ENCODE data around the gene TSBP1.
"Not testable (repeated sequence)": the region's sequence is repeated elsewhere in the genome, so short reads cannot be mapped to it uniquely, and the experiment has no call there.

The TSBP1 gene

GRCh38 chr6:32386040-32386439 is 14.3 kb upstream of the TSBP1 start:
- DNase-seq: no peak
- in situ Hi-C loops (cut with MboI; ENCODE audit: low pct_unique_long_range_greater_than_20kb, low sequenced_read_pairs): no loop called here

GRCh38 chr6:32382757-32383420 is 11.2 kb upstream of the TSBP1 start:
- in situ Hi-C loops (cut with MboI; ENCODE audit: low pct_unique_long_range_greater_than_20kb, low sequenced_read_pairs): no loop called here
- no peak for DNase-seq

- DNase-seq: no peak
- in situ Hi-C loops (cut with MboI; ENCODE audit: low pct_unique_long_range_greater_than_20kb, low sequenced_read_pairs): no loop called here
Observed at GRCh38 chr6:32379545-32379944, 7.8 kb upstream of the TSBP1 start.

GRCh38 chr6:32375739-32376529 is 4.2 kb upstream of the TSBP1 start:
- no peak for DNase-seq
- in situ Hi-C loops (cut with MboI; ENCODE audit: low pct_unique_long_range_greater_than_20kb, low sequenced_read_pairs): no loop called here

- in situ Hi-C loops (cut with MboI; ENCODE audit: low pct_unique_long_range_greater_than_20kb, low sequenced_read_pairs): no loop called here
Observed at GRCh38 chr6:32371229-32371628, 474 bp downstream of the TSBP1 start.

GRCh38 chr6:32370505-32370904 is 1.2 kb downstream of the TSBP1 start:
- no peak for DNase-seq
- in situ Hi-C loops (cut with MboI; ENCODE audit: low pct_unique_long_range_greater_than_20kb, low sequenced_read_pairs): no loop called here

More at GRCh38 chr6:32371229-32371628, 474 bp downstream of the TSBP1 start:
- DNase-seq: no peak

- in situ Hi-C loops (cut with MboI; ENCODE audit: low pct_unique_long_range_greater_than_20kb, low sequenced_read_pairs): no loop called here
- DNase-seq: no peak
Observed at GRCh38 chr6:32369660-32370059, 2.0 kb downstream of the TSBP1 start.

- in situ Hi-C loops (cut with MboI; ENCODE audit: low pct_unique_long_range_greater_than_20kb, low sequenced_read_pairs): no loop called here
- DNase-seq: no peak
Observed at GRCh38 chr6:32367644-32368043, 4.1 kb downstream of the TSBP1 start.

GRCh38 chr6:32359225-32359624 is 12.5 kb downstream of the TSBP1 start:
- DNase-seq; in situ Hi-C loops (cut with MboI; ENCODE audit: low pct_unique_long_range_greater_than_20kb, low sequenced_read_pairs): not testable (repeated sequence)

GRCh38 chr6:32358548-32358947 is 13.2 kb downstream of the TSBP1 start:
- in situ Hi-C loops (cut with MboI; ENCODE audit: low pct_unique_long_range_greater_than_20kb, low sequenced_read_pairs): not testable (repeated sequence)

GRCh38 chr6:32355018-32355417 is 16.7 kb downstream of the TSBP1 start:
- in situ Hi-C loops (cut with MboI; ENCODE audit: low pct_unique_long_range_greater_than_20kb, low sequenced_read_pairs): no loop called here
- no peak for DNase-seq

More at GRCh38 chr6:32358548-32358947, 13.2 kb downstream of the TSBP1 start:
- not testable (repeated sequence) for DNase-seq

- no peak for DNase-seq
- in situ Hi-C loops (cut with MboI; ENCODE audit: low pct_unique_long_range_greater_than_20kb, low sequenced_read_pairs): no loop called here
Observed at GRCh38 chr6:32353348-32353747, 18.4 kb downstream of the TSBP1 start.

GRCh38 chr6:32340242-32340641 is 31.5 kb downstream of the TSBP1 start:
- in situ Hi-C loops (cut with MboI; ENCODE audit: low pct_unique_long_range_greater_than_20kb, low sequenced_read_pairs): no loop called here
- no peak for DNase-seq

GRCh38 chr6:32337186-32337805 is 34.4 kb downstream of the TSBP1 start:
- no peak for DNase-seq
- in situ Hi-C loops (cut with MboI; ENCODE audit: low pct_unique_long_range_greater_than_20kb, low sequenced_read_pairs): no loop called here

- in situ Hi-C loops (cut with MboI; ENCODE audit: low pct_unique_long_range_greater_than_20kb, low sequenced_read_pairs): no loop called here
- no peak for DNase-seq
Observed at GRCh38 chr6:32332433-32332832, 39.3 kb downstream of the TSBP1 start.

- no peak for DNase-seq
- in situ Hi-C loops (cut with MboI; ENCODE audit: low pct_unique_long_range_greater_than_20kb, low sequenced_read_pairs): no loop called here
Observed at GRCh38 chr6:32329141-32329540, 42.6 kb downstream of the TSBP1 start.

- in situ Hi-C loops (cut with MboI; ENCODE audit: low pct_unique_long_range_greater_than_20kb, low sequenced_read_pairs): no loop called here
Observed at GRCh38 chr6:32327103-32327502, 44.6 kb downstream of the TSBP1 start.

GRCh38 chr6:32318501-32318900 is 53.2 kb downstream of the TSBP1 start:
- in situ Hi-C loops (cut with MboI; ENCODE audit: low pct_unique_long_range_greater_than_20kb, low sequenced_read_pairs): no loop called here
- no peak for DNase-seq

More at GRCh38 chr6:32327103-32327502, 44.6 kb downstream of the TSBP1 start:
- no peak for DNase-seq

- in situ Hi-C loops (cut with MboI; ENCODE audit: low pct_unique_long_range_greater_than_20kb, low sequenced_read_pairs): no loop called here
- peak; percentile 8 for DNase-seq
Observed at GRCh38 chr6:32317541-32317940, 54.2 kb downstream of the TSBP1 start.

- no peak for DNase-seq
- in situ Hi-C loops (cut with MboI; ENCODE audit: low pct_unique_long_range_greater_than_20kb, low sequenced_read_pairs): no loop called here
Observed at GRCh38 chr6:32313964-32314363, 57.7 kb downstream of the TSBP1 start.
